ENCODE data around the gene RAX2.
"Not testable (repeated sequence)": the region's sequence is repeated elsewhere in the genome, so short reads cannot be mapped to it uniquely, and the experiment has no call there.

Gene RAX2

GRCh38 chr19:3771906-3772455 lies at the start of gene RAX2:
Gene RAX2, minus strand, starts transcription at chr19:3772228. Its CDS starts 486 bp downstream, at chr19:3771742.
- DNase-seq, result no peak

DNA sequence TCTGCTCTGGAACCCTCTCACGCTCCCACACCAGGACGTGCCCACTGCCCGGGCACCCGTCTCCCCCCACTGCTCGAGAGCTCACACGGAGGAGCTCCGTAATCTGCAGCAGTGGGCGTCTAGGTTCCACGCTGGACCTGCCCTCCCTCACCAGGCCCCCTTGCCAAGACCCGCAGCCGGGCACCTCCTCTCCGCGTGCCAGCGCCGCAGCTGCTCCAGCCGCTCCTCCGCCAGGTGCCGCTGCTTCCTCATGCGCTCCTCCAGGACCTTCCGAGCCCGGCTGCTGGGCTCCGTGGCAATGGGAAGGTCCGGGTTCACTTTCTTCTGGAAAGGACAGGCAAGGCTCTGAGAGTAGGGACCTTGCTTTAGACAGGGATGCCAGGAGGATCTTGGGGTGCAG lies 49.1 kb upstream of the RAX2 start:
- no peak for DNase-seq

DNA sequence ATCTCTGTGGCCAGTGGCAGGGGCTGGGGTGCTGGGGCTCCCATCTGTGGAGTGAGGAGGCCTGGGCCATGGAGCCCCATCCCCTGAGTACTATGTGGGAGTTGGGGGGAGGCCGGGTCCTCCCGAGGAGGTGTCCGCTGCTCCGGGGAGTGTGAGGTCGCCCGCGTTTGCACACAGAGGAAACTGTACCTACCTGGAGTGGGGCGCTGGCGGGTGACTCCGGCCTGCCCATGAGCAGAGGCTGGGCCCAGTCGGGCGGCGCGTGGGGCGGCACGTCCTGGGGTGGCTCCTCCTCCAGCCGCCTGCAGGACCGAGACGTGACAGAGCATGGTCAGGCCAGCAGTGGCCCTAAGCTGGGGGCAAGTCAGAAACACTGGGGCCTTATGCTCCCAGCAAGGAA lies 48.0 kb upstream of the RAX2 start:
- no peak for DNase-seq

- DNase-seq, result no peak
These were observed 46.9 kb upstream of the RAX2 start for GRCh38 chr19:3818918-3819317.

DNA sequence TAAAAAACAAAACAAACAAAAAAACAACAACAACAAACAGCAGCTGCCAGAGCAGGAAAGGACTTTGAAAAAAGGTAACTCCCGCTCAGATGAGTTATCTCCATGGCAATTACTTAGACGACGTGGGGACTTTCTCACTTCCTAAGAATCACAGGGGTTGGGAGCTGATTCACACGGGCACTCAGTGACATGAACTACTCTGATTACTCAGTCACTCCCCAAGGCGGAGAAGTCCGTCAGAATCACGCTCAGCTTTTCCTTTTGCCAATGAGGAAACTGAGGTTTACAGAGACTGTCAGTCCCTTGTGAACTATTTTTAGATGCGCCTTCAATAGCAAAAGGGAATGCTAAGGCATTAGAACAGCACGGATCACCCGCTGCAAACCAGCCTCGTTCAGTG lies 46.4 kb upstream of the RAX2 start:
- peak in 2 of 14 donors; percentile 12 to 16 for DNase-seq

DNA sequence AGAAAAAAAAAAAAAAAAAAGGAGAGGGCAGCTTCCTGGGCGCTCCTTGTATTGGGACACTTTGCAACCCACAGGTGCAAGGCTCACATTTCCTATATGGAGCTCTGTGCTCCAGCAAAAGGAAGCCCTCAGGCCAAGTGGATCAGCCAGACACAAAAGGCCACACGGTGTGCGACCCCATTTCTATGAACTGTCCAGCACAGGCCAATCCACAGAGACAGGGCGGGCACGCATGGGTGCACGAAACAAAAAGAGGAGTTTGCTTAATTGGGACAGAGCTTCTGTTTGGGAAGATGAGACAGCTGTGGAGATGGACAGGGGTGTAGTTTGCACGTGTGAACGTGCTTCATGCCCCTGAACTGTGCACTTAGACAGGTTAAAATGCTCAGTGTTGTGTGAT lies 45.7 kb upstream of the RAX2 start:
- no peak for DNase-seq

GRCh38 chr19:3816566-3817218 lies 44.7 kb upstream of the RAX2 start:
- DNase-seq, result no peak

GRCh38 chr19:3816148-3816547 lies 44.1 kb upstream of the RAX2 start:
- not testable (repeated sequence) for DNase-seq

GRCh38 chr19:3814648-3815047 lies 42.6 kb upstream of the RAX2 start:
- no peak for DNase-seq

GRCh38 chr19:3813473-3814392 lies 41.7 kb upstream of the RAX2 start:
- no peak for DNase-seq

GRCh38 chr19:3810708-3811355 lies 38.8 kb upstream of the RAX2 start:
- DNase-seq, result no peak

- DNase-seq, result no peak
These were observed 38.1 kb upstream of the RAX2 start for GRCh38 chr19:3809881-3810707.

- DNase-seq, result no peak
These were observed 36.6 kb upstream of the RAX2 start for GRCh38 chr19:3808420-3809143.

- DNase-seq, result no peak
These were observed 35.7 kb upstream of the RAX2 start for GRCh38 chr19:3807574-3808354.

DNA sequence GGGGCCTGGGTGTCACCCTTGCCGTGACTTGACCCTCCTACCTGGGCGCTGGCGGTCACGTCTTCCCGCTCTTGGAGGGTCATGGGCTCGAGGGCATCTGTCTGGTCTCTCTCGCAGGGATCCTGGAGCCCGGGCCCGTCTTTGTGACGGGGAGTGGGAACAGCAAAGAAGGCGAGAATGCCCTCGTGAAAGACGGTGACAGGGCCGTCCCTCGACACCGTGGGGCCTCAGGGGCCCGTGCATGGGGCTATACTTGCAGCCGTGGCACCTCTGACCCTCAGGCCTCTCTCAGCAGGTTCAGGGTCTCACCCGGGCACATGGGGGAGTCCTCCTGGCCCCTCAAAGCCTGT lies 35.1 kb upstream of the RAX2 start:
- DNase-seq, result no peak

DNA sequence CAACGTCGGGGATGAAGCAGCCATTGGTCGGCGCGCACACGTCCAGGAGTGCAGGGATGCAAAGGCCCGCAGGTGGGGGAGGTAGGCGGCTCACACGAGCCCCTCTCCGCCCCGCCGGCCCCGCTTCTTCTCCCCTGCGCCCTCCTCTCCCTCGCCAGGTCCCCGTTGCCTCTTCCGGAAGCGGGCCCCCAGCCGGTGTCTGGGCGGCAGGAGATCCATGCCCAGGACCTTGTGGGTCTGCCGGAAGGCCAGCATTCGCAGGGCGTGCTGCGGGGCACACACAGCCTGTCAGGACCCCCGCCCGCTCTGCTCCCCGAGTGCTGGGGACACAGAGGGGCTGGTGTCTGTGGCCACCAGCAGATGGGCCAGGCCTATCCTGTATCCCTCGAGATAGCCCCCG lies 33.8 kb upstream of the RAX2 start:
- no peak for DNase-seq

- DNase-seq, result no peak
These were observed 32.4 kb upstream of the RAX2 start for GRCh38 chr19:3804429-3804828.

DNA sequence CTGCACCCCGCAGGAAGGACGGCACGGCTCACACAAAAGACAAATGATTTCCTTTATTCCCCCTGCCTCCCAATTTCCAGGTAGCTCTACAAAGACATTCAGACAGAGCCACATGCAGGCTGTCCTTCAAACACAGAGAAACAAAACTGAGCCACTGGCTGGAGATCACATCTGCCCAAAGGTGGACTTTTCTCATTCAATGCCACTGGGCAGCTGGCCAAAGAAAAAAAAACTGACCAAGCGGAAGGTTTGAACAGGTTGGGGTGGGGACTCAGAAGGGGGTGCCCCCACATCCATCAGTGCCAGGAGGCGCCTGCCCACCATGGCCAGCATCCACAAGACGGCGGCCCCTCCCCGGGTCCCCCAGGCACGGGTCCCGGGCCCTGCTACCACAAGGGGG lies 32.0 kb upstream of the RAX2 start:
- DNase-seq, result no peak

- no peak for DNase-seq
These were observed 31.3 kb upstream of the RAX2 start for GRCh38 chr19:3803114-3803888.

Measured in C1 segment of cervical spinal cord (tissue), 14 donors.